Measurements from ENCODE around the gene MOG. TPM values are rescaled to one million over a fixed set of nuclear protein-coding genes. Genes with fewer than 3 reads are reported as not detected.

The MOG gene
- not detected in 2 replicates for total RNA-seq (2014; rRNA removed; shearing (Covaris generic))

DNA sequence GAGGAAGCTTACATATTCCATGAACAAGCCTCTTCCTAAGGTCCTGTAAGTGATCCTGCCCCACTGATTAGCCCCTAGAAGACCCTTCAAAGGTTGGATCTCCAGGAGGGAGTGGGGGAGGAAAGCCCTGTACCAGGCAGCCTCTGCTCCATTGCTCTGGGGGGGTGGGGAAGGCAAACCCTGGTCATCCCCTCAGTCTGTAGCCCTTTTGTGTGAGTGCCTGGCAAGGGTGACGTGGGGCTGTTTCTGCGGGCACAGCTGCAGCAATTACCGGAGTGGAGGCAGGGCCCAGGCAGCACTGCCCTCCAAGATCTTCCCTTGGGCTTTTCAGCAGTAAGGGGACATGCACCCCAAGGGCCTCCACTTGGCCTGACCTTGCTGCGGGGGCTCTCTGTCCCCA, at the start of gene MOG:
Gene MOG, plus strand, starts transcription at position 295 of the 400 bp plus-strand sequence. CDS start 118 bp downstream, outside the sequence.
- no peak for DNase-seq (ENCODE audit: low spot score)

DNA sequence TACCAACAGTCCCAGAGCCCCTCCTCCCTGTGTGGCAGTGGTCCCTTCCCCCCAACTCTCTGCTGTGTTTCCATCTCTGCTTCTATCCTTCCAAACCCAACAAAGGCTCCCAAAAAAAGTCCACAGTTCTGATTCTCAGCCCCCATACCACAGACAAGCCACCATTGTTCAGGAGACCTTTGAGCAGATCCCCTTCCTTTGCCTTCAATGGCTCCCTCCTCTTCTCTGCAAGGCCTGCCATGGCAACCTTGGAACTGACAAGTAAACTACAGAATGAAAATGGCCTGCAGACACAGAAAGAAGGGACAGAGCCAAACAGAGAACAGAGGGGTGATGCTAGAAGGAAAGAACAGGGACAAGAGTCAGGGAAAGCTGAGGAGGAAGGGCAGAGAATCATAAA, 48.8 kb upstream of the MOG start:
- no peak for DNase-seq (ENCODE audit: low spot score)

DNA sequence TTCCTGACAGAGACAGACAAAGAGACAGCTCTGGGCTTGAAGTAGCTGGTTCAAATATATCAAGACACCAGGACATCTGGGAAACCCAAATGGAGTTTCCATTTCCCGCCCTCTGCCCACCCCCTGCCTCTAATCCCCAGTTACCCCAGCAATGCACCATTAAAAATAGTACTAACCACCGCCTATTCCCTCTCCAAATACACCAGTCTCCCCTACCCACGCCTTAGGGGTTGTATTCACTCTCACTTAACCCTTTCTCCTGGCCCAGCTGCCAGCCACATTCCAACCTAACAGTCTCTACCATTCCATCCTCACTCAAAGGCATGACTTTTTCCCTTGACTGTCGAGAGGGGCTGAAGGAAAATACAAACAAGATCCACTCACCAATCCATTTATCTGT, 46.4 kb upstream of the MOG start:
- no peak for DNase-seq (ENCODE audit: low spot score)

DNA sequence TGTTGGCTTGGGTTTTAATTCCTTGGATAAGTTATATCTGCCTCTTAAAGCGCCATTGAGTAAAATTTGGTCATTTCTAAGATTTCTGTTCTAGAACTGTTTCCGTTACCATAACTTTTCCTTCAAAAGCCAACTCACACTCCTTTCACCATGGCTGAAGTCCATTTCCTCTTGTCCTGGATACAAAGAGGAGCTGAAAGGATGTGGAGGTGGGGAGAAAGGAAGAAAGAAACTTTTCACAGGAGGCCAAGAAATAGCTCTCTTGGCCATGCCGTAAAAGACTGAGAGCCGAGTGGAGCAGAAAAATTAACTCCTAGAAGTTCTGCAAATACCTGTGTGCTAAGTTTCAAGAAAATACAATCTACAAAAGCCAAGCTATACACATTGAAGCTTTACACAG, 45.5 kb upstream of the MOG start:
- no peak for DNase-seq (ENCODE audit: low spot score)

DNA sequence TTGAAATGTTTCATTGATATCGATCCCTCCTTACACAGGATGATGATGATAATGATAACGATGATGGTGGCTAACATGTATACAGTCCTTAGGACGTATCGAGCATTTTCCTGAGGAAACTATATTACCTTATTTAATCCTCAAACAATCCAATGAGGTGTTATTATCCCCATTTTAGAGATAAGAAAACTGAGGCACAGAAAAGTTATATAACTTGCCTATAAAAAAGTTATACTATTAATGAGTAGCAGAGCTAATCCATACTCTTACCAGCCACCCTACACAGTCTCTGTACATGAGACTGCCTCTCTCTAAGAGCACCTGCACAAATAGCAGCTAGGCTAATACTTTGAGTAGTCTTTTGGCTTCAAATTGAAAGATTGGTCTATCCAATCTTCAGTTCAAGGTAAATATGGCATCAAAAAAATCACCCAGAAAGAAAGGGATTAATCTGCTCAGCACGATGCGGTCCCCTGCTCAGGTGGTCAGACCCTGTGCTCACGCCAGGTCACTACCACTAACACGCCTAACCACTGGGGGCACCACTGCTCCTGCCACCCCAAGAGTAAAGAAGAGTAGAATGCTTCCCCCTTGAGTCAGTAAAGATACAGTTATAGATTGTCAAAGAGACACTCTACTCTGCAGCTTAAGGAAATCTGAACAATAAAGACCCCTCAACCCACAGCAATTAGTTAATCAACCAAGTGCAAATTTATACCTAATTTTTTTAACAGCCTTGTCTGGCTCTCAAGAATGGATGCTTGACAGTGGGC, 38.9 kb upstream of the MOG start:
- DNase-seq (ENCODE audit: low spot score), result no peak

DNA sequence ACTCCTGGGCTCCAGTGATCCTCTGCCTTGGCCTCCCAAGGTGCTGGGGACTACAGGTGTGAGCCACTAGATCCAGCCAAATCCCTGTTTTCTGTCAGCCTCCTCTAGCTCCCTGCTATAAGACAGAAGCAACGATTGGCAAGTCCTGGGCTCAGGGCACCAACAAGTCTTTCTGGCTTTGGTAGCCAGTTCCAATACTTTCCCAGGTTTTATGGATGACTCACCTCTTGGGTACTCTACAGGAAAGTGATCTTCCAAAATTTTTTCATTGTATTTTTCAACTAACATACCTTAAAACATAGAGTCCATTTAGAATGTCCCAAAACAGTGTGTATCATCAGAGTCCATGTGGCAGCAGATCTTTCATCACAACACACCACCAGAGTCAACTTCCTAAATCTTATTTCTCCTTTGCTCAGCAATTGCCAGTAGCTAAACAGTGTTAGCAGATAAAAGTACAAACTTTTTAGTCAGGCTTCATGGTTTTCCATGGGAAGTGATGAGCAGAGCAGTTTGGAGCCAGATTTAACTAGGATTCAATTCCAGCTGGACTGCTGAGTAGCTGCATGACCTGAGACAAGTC, 37.2 kb upstream of the MOG start:
- DNase-seq (ENCODE audit: low spot score), result no peak

DNA sequence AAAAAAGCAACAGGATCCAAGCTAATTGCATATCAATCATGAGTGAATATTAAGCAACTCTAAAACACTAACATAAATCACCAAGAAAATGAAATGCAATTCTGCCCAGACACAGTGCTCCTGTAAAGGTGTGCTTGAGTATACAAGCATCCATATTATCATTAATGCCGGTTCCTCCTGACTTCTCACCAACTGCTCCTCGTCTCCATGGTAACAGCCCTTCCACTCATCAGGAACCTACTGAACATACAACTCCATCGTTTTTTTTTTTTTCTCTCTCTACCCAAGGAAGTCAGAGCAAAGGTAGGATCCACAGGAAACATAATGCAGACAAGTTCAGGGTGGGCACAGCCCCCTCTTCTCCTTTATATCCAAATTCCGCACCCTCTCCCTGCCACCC, 36.3 kb upstream of the MOG start:
- no peak for DNase-seq (ENCODE audit: low spot score)

DNA sequence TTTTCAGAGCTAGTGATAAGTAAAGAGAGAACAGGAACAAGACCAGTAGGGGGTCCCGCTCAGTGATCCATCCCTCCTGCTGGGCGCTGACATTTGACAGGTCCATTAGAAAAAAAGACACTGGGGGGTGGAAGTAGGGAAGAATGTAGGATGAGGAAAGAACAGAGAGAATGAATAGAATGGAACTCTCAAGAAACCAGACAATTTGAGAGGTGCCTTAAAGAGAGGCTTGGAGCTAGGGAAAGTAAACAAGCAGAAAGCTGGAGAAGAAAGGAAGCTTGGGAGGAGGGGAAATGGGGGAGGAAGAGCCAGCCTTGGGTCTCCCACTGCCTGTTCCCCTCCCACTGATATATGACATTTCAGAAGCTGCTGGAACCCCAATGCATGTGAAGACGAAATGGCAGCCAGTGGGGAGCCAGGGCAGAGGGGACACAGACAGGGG, 32.4 kb upstream of the MOG start:
- DNase-seq (ENCODE audit: low spot score), result no peak

DNA sequence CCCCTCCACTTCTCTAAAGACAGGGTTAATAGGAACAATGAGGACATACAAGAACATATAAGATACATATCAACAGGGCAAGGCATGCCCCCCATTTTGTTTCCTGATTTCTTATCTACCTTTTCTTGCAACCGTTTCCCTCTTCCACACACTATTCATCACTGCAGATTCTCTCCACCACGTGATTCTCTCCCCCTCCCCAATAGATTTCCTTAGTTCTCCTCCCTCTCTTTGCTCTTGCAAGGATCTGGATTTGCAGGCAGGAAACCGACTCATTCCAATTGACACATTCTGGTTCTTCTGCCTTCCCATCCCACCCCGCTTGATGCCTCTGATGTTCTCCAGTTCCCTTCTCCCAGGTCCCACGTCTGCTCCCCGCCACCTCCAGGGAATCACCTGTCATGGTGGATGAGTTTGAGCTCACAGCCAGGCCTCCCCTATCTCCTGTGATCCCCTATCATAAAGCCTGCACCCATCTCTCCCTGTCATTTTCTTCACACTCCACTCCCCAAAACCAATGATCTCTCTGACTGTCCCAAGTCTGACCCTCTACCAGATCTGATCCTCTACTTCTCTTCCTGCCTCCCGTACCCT, 31.5 kb upstream of the MOG start:
- no peak for DNase-seq (ENCODE audit: low spot score)

DNA sequence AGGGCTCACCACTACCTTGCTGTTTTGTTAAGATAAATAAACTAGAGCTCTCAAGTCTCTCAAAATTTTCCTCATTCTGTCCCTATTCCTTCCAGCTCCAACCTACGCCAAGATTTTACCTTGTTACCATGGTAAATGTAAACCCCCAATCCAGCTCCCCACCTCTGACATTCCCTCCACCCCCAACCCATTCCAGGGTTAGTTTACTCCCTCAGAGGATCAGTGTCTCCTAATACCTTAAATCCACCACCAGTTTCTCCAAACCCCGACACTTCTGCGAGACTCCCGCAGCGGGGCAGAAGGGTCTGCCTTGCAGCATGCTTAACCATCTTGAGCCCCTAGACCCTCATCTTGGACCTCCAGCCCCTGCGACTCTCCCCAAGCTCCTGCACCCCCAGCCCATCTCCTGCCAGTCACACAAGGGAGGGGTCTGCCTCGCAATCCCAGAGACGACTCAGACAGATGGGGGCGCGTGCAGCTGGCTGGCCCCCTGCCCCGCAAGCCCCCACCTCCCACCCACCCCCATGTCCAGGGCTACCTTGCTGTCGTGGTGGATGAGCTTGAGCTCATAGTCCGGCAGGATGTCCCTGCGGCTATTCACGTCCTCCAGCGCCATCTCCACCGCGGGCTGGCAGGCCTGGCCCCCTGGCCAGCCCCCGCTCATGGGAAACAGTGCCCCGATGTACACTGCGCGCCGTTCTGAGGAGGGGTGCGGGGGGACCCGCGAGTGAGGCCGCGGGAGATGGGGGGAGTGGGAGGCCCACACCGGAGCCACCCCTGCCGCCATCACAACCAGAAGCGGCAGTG, 29.7 kb upstream of the MOG start:
- DNase-seq (ENCODE audit: low spot score), result no peak

DNA sequence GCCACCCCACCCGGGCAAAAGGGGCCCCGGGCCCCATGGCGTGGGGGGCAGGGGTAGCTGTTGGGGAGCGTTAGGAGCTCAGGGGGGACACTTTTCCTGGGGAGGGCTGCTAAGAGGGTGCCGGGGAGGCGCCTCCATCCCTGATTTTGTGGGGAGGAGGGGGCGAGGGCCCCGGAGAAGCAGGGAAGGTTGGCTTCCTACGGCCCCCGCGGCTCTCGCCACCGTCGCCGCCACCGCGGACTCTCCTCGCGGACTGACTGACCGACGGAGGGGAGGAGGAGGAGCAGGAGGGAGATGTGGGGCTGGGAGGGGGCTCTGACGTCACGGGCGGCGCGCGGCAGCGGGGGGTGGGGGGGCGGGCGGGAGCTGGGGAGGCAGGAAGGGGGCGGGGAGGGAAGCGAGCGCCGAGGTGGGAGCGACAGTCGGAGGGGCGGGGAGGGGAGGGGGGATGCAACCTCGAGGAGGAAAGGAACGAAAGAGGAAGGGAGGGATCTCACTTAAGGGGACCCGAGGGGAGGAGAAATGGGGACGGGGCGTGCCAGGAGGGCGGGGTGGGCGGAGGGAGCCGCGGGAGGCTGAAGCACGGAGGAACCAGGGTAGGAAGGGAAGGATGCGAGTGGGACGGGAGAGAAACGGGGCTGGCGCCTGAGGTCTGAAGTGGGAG, 29.0 kb upstream of the MOG start:
- no peak for DNase-seq (ENCODE audit: low spot score)

DNA sequence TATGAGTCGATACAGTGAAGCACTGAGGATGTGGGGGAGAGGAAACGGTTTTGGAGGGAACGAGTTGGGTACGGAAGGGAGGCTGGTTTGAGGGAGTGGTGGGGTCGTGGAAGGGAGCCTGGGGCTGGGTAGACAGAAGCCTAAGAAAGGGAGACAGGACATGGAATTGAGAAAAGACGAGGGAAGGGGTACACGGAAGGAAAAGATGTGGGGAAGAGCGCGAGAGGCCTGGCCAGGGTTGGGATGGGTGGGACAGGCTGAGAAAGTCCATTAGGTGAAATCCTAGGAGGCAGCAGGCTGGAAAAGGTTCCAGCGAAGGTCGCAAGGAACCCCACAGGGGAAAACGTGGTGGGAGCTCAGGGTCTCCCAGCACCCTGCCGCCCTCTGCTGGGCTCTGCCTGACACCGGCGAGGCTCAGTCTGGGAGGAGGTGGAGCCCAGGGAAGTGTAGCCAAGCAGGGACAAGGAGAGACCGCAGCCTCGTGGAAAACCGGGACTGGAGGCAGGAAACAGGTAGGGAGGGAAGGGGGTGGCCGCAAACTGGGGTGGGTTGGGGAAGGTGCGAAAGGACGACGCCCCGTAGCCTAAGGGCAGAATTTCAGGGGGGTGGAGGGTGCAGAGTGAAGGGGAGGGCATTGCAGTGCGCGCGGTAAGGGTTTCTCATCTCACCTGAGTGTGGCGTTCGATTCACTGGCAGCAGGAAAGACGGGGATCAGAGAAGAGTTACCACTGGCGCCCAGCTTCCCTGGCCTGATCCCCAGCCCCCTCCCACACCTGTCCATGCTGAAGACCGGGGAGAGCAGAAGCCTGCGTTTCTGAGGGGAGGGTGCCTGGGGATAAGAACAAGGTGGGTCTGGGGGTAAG, 28.2 kb upstream of the MOG start:
- no peak for DNase-seq (ENCODE audit: low spot score)

DNA sequence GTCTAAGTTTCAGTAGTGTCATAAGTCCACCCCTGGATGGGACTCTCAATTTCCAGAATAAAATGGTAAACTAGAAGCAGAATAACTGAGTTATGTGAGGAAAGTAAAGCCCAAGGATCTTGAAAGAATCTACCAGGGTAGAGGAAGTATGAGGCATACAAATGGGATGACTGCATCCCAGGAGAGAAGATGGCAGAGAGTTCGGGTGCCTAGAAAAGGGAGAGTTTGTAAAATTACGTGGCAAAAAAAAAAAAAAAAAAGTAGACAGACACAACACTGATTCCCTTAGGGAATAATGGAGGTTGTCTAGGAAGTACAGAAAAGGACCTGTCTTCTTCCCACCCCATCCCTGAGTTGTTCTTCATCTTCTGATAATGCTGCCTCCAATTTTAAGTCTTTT, 27.3 kb upstream of the MOG start:
- no peak for DNase-seq (ENCODE audit: low spot score)

DNA sequence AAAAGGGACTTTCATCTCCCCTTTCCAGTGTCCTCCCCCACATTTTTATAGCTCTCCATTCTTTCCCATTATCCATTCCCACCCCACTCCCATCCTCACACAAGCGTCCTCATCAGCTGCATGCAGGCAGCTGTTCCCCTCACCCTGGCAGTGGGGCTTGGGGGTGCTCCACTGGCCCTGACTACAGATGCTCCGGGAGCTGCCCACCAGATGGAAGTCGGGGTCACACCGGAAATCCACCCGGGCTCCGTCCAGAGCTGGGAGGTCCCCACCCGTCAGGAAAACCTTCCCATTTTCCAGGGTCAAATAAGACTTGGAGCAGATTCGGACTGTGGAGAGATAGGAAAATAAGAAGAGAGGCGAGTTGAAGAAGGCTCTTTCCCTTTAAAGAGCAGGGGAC, 26.6 kb upstream of the MOG start:
- DNase-seq (ENCODE audit: low spot score), result no peak

DNA sequence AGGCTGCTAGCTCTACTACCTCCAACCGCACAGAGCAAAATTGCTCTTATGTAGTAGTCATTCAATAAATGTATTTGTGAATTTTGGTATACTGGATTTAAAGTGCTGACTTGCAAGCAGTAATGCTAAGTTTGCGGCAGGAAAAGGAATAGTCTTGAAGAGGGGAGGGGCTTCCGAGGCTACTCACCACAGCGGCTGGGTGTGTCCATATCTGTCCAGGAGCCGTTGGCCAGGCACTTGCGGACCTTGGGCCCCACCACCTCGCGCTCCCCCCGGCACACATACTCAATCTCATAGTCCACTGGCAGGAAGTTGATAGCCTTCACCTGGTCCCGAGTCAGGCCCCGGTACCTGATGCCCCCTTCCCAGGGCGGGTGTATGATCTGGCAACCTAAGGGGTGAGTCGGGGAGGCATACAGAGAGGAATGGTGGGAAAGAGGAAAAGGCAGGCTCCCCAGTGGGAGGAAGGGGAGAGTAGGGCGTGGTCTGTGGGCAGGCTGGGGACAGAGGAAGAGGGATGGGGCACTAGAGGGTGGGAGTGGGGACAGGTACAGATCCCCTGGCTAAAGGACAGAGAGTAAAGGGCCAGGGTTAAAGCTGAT, 25.6 kb upstream of the MOG start:
- DNase-seq (ENCODE audit: low spot score), result no peak

DNA sequence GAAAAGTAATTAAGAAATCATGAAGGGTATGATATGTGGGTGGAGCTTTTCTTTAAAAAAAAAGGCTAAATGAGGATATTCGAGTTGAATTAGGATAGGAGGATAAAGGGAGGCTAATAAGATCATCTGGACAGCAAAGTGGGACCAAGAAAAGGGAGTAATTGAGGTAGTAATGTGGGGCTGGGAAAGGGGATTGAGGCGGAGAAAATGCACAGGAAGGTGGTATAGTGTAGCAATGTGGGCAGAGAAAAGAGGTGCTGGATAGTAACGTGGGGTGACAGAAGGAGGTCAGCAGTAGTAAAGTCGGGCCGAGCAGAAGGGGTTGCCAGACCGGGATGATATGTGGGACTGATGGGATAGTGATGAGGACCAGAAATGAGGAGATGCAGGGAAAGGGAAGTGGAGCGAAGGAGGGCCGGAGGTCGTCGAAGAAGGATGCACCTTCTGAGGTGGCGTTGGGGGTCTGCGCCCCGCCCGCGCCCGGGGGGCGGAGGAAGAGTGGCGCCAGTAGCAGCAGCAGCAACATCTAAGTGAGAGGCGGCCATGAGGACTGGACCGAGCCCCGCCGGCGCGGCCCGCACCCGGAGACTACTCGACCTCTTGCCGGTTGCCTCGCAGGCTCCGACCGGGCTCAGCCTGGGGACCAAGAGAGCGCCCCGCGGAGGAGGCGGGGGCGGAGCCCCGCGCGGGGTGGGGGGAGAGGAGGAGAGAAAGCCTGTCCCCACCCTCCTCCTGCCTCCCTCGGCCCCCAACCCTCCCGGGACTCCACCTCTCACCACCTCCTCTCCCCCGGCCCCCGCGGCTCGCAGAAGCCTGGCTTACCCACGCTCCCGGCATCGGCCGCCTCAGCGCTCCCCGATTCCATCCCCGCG, 24.8 kb upstream of the MOG start:
- no peak for DNase-seq (ENCODE audit: low spot score)

DNA sequence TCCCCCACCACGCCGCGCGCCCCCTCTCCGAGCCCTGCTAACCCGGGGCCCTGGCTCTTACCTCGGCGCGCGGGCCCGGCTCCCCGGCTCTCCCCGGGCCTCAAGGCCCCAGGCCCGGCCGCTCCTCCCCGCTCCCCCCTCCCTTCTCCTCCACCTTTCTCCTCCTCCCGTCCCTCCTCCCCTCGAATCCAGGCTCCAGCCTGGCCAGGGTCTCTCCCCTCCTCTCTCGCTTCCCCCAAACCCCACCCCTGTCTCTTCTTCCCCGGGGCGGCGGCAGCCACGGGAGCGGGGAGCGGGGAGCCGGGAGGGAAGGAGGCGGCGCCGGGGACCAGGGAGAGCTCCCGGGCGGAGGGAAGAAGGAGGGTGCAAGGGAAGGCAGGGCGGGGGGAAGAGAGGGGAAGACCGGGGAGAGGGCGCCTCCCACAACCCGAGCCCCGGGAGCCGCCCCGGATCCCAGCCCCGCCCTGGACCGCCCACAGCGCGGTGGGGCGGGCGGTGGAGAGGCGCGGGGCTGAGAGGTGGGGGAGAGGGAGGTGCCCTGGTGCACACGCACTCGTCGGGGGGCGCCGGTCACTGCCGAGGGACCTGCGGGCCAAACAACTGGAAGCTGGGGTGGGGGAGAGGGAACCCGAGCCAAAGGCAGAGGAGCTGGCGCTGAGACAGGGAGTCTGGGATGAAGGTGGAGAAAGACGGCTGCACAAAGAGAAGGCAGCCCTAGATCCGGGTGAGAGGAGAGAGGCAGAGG, 23.9 kb upstream of the MOG start, which contains the start of gene GABBR1:
Gene GABBR1, minus strand, starts transcription at position 395 of the 745 bp plus-strand sequence. CDS start 798 bp downstream, outside the sequence.
- DNase-seq (ENCODE audit: low spot score), result peak; percentile 32

DNA sequence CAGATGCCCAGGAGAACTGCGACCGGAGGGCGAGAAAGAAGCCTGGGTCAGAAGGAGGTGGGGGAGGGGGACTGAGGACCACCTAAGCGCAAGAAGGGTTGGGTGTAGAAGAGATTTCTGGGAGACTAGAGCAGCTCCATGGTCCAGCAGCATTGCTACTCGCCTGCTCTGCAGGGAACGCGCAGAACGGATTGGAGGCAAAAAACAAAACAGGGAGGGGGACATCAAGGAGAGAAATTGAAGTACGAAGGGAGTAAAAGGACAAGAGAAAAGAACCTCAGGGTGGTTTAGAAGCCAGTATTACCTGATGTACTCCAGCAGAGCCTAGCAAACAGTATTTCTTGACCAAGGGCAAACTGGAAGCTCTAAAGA, 23.4 kb upstream of the MOG start:
- no peak for DNase-seq (ENCODE audit: low spot score)
